ENCODE data around the gene BCL6B. TPM values are rescaled to one million over a fixed set of nuclear protein-coding genes. Genes with fewer than 3 reads are reported as not detected.

Gene BCL6B
- total and polyA plus RNA-seq, 2 experiments from 2014 or later, result 0.53 to 1.1 TPM

DNA sequence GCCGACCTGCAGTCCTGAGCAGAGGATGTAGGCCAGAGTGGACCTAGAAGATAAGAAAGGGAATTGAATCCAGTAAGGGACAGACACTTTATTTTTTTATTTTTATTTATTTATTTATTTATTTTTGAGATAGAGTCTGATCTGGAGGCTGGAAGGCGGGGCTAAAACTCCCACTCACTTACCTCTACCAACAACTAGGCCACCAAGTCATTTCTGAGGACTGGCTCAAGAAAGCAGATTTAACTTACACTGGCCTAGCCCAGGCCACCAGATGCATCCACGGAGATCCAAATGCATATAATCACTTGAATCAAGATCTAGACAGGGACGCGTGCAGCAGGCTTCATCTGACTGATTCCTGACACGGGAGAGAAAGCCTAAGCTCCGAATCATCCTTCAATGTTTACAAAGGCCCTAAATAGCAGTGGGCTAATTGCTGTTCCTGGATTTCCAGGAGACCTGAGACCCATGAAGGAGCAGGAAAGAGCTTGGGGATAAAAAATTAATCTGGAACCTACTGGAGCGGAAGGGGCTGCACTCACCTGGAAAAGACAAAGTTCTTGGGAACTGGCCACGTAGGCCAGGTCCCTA, 28.1 kb upstream of the BCL6B start:
- H3K9me2 ChIP-seq (replicated peaks; ENCODE audit: insufficient read depth), result no peaks in the 10 kb centered on the region
- no peak overlapping the region for H2AFZ ChIP-seq
- no peak overlapping the region for H3K27ac ChIP-seq
- H3K36me3 ChIP-seq (replicated peaks; ENCODE audit: insufficient read depth, low read depth), result no peaks in the 10 kb centered on the region
- no peak for DNase-seq (ENCODE audit: low spot score)
- peaks cover 10% of the 10 kb centered on the region for H3K4me1 ChIP-seq (ENCODE audit: insufficient read depth)
- no peaks in the 10 kb centered on the region for H3K9me3 ChIP-seq (ENCODE audit: low read depth)
- no peaks in the 10 kb centered on the region for H3K27me3 ChIP-seq
- no peak overlapping the region for H3K4me3 ChIP-seq
- no peak for TF ChIP-seq EZH2phosphoT487 (IDR thresholded peaks at IDR 0.05; ENCODE audit: low read depth, severe bottlenecking, unreplicated experiment)
- no peak overlapping the region for H3K4me2 ChIP-seq
- no peaks in the 10 kb centered on the region for H3K79me2 ChIP-seq
- WGBS (ENCODE audit: low lambda C conversion rate, missing lambda C conversion rate), result 71% methylated on average over 9 of the region's 9 CpGs
- no peaks in the 10 kb centered on the region for H4K20me1 ChIP-seq (ENCODE audit: insufficient read depth, poor library complexity, severe bottlenecking)

DNA sequence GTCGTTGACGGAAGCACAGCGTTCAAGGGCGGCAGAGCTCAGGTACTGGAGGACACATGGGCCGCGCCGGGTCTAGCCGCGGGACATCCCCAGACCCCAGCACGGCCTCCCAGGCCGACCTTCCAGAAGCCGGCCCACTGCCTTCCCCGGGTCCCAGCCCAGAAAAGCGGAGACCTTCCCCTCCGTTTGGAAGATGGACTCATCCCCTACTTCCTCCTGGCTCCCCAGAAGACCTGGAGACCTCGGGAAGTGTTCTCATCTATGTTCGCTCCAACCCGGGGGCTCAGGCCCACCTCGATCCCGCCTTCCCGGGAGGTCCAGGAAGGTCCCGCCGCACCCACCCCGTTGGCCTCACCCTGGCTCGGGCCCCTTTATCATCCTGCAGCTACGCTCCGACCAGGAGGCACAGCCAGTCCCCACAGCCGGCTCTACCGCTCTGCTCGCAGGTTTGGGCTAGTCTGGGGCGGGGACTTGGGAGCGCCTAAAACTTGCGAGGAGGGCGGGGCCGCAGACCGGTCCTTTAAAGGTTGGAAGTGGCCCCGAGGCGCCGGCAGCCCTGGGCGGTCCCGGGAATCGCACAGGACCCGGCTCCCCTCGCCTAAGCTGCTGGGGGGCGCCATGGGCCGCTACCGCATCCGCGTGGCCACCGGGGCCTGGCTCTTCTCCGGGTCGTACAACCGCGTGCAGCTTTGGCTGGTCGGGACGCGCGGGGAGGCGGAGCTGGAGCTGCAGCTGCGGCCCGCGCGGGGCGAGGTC, 27.2 kb upstream of the BCL6B start, which contains the start of gene ALOX12:
TSS of gene ALOX12 (plus strand) at position 550 of the 756 bp plus-strand sequence. CDS start at position 619, 69 bp downstream.
- WGBS (ENCODE audit: low lambda C conversion rate, missing lambda C conversion rate), result 14% methylated on average over 53 of the region's 64 CpGs
- Histone ChIP-seq H3K36me3 (replicated peaks; ENCODE audit: insufficient read depth, low read depth) (no peaks in the 10 kb centered on the region), H3K4me1 (ENCODE audit: insufficient read depth) (peaks cover 10% of the 10 kb centered on the region), H3K9me2 (replicated peaks; ENCODE audit: insufficient read depth) (no peaks in the 10 kb centered on the region), H2AFZ (no peak within 1 kb of the TSS), H4K20me1 (ENCODE audit: insufficient read depth, poor library complexity, severe bottlenecking) (no peaks in the 10 kb centered on the region), H3K79me2 (no peaks in the 10 kb centered on the region), H3K4me3 (no peak within 1 kb of the TSS), H3K27me3 (no peaks in the 10 kb centered on the region), H3K4me2 (peak within 1 kb of the TSS; percentile 88), H3K27ac (no peak within 1 kb of the TSS), H3K9me3 (ENCODE audit: low read depth) (no peaks in the 10 kb centered on the region)
- TF ChIP-seq EZH2phosphoT487 (IDR thresholded peaks at IDR 0.05; ENCODE audit: low read depth, severe bottlenecking, unreplicated experiment) (no peak), EZH2 (IDR thresholded peaks at IDR 0.05; ENCODE audit: borderline replicate concordance) (no peak)
- TF ChIP-seq, protein P1, sequence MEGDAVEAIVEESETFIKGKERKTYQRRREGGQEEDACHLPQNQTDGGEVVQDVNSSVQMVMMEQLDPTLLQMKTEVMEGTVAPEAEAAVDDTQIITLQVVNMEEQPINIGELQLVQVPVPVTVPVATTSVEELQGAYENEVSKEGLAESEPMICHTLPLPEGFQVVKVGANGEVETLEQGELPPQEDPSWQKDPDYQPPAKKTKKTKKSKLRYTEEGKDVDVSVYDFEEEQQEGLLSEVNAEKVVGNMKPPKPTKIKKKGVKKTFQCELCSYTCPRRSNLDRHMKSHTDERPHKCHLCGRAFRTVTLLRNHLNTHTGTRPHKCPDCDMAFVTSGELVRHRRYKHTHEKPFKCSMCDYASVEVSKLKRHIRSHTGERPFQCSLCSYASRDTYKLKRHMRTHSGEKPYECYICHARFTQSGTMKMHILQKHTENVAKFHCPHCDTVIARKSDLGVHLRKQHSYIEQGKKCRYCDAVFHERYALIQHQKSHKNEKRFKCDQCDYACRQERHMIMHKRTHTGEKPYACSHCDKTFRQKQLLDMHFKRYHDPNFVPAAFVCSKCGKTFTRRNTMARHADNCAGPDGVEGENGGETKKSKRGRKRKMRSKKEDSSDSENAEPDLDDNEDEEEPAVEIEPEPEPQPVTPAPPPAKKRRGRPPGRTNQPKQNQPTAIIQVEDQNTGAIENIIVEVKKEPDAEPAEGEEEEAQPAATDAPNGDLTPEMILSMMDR (IDR thresholded peaks at IDR 0.05; ENCODE audit: poor library complexity), result no peak
- DNase-seq (ENCODE audit: low spot score), result no peak

DNA sequence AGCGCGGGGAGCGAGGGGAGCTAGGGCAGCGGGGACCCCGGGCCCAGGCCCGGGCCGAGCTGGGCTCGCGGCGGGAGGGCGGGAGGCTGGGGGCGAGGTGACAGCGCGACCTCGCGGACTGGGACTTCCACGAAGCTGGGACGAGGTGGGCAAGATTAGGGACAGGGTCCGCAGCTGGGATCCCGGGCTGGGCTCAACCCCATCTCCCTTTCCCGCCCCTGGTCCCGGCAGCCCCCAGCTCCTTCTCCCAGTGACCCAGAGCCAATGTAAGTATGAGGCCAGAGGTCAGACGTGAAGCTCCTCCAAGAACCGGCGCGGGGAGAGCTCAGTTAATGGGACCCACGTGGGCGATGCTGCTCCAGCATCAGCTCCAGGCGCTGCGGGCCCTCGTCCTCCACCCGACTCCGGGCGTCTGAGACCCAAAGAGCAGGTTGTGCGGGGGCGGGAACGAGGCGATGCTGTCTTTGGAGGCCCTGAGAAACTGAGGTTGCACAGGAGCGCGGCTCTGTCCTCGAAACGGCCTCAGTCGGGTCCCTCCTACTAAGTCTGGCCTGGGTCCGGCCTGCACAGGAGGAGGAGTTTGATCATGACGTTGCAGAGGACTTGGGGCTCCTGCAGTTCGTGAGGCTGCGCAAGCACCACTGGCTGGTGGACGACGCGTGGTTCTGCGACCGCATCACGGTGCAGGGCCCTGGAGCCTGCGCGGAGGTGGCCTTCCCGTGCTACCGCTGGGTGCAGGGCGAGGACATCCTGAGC, 26.4 kb upstream of the BCL6B start:
- no peaks in the 10 kb centered on the region for H3K9me3 ChIP-seq (ENCODE audit: low read depth)
- H2AFZ ChIP-seq, result no peak overlapping the region
- no peak for TF ChIP-seq EZH2 (IDR thresholded peaks at IDR 0.05; ENCODE audit: borderline replicate concordance)
- no peak for TF ChIP-seq EZH2phosphoT487 (IDR thresholded peaks at IDR 0.05; ENCODE audit: low read depth, severe bottlenecking, unreplicated experiment)
- TF ChIP-seq, protein P1 (IDR thresholded peaks at IDR 0.05; ENCODE audit: poor library complexity), result no peak
- peaks cover 10% of the 10 kb centered on the region for H3K4me1 ChIP-seq (ENCODE audit: insufficient read depth)
- no peak for DNase-seq (ENCODE audit: low spot score)
- H3K9me2 ChIP-seq (replicated peaks; ENCODE audit: insufficient read depth), result no peaks in the 10 kb centered on the region
- H3K27ac ChIP-seq, result no peak overlapping the region
- 82% methylated on average over 40 of the region's 58 CpGs for WGBS (ENCODE audit: low lambda C conversion rate, missing lambda C conversion rate)
- no peaks in the 10 kb centered on the region for H3K36me3 ChIP-seq (replicated peaks; ENCODE audit: insufficient read depth, low read depth)
- H4K20me1 ChIP-seq (ENCODE audit: insufficient read depth, poor library complexity, severe bottlenecking), result no peaks in the 10 kb centered on the region
- no peaks in the 10 kb centered on the region for H3K27me3 ChIP-seq
- H3K79me2 ChIP-seq, result no peaks in the 10 kb centered on the region
- H3K4me3 ChIP-seq, result no peak overlapping the region
- peak overlapping the region; percentile 88 for H3K4me2 ChIP-seq

Data from hepatocyte (in vitro differentiated cells).